CD4-positive, alpha-beta T cell (primary cell): ENCODE results near the gene RAB25. TPM values are rescaled to one million over a fixed set of nuclear protein-coding genes. Genes with fewer than 3 reads are reported as not detected.

Source experiments
- ATAC-seq: fragments of 200-7000 bp; cut with Tn5 transposase; one replicate; pipeline ENCODE4 v1.10.0; 2022; ENCODE audit warnings: mild to moderate bottlenecking; ENCODE audit not compliant: poor library complexity
- CTCF ChIA-PET: fragments of 350-600 bp; sonication (Branson Sonifier 250); formaldehyde crosslinking; loops from one replicate; lab custom pipeline; 2021; ENCODE audit warnings: antibody characterized with exemption, inconsistent platforms; lab: Charles Lee
- POLR2A ChIA-PET: fragments of 350-600 bp; sonication (Branson Sonifier 250); formaldehyde crosslinking; loops from one replicate; lab custom pipeline; 2021; ENCODE audit warnings: antibody characterized with exemption, inconsistent platforms; lab: Charles Lee
- DNase-seq, 14 experiments: peaks; one replicate each; pipeline ENCODE4 v3.0.0-alpha.2; 2013 to 2020; ENCODE audit warnings: mixed read lengths in 2 of 14
- H3K27ac ChIP-seq, 2 donors: one replicate each; pipeline versions ENCODE4 v1.5.1 to v1.7.0; 2013; ENCODE audit warnings: low read length in 2 of 2, low read depth in 1 of 2, mild to moderate bottlenecking in 1 of 2
- H3K27me3 ChIP-seq, 2 experiments: 1 replicate in 1 of 2; 2 replicates in 1 of 2; pipeline versions ENCODE4 v1.6.1 to v1.7.0; 2013; ENCODE audit warnings: low read length in 2 of 2, control low read depth in 1 of 2, mild to moderate bottlenecking in 1 of 2, moderate library complexity in 1 of 2; ENCODE audit not compliant: insufficient read depth in 2 of 2, control insufficient read depth in 1 of 2
- H3K36me3 ChIP-seq: one replicate; pipeline ENCODE4 v1.6.1; 2013; ENCODE audit warnings: low read length, control low read depth; ENCODE audit not compliant: insufficient read depth
- H3K4me1 ChIP-seq: one replicate; pipeline ENCODE4 v1.6.1; 2013; ENCODE audit warnings: low read length, control low read depth; ENCODE audit not compliant: insufficient read depth
- H3K4me3 ChIP-seq: one replicate; pipeline ENCODE4 v1.5.1; 2013; ENCODE audit warnings: mild to moderate bottlenecking, low read length, moderate library complexity
- H3K9me3 ChIP-seq, 2 experiments: 1 replicate in 1 of 2; 2 replicates in 1 of 2; pipeline versions ENCODE4 v1.6.1 to v1.7.0; 2013; ENCODE audit warnings: low read length in 2 of 2, mild to moderate bottlenecking in 2 of 2, control low read depth in 1 of 2, moderate library complexity in 1 of 2; ENCODE audit not compliant: control insufficient read depth in 1 of 2, insufficient read depth in 1 of 2
- H3K27ac Mint-ChIP-seq: one replicate; pipeline ENCODE4 v1.8.0; 2020; ENCODE audit warnings: mixed read lengths
- H3K27me3 Mint-ChIP-seq: one replicate; pipeline ENCODE4 v1.8.0; 2021; ENCODE audit warnings: mixed read lengths
- H3K36me3 Mint-ChIP-seq: one replicate; pipeline ENCODE4 v1.8.0; 2021; ENCODE audit warnings: low read depth, mixed read lengths
- H3K4me1 Mint-ChIP-seq: one replicate; pipeline ENCODE4 v1.8.0; 2021; ENCODE audit warnings: low read depth, mixed read lengths
- H3K4me3 Mint-ChIP-seq: one replicate; pipeline ENCODE4 v1.8.0; 2020; ENCODE audit warnings: mild to moderate bottlenecking, mixed read lengths
- H3K9me3 Mint-ChIP-seq: one replicate; pipeline ENCODE4 v1.8.0; 2020; ENCODE audit warnings: mixed read lengths
- CTCF ChIP-seq: fragments of 200-600 bp; IDR thresholded peaks from one replicate; pipeline ENCODE4 v1.8.0; 2022; ENCODE audit warnings: antibody characterized with exemption, mild to moderate bottlenecking
- intact Hi-C, 2 experiments: fragments of 100-400 bp; cut with DNase I in 1 of 2; cut with micrococcal nuclease in 1 of 2; formaldehyde crosslinking; loops; one replicate each; pipeline versions ENCODE4 v1.15.1 to v1.9.0; 2023 to 2025; cut with DNase I, micrococcal nuclease
- total RNA-seq, 174 experiments: library from RNA in 2 of 174; stranded (reverse) in 2 of 174; gene quantifications; one replicate each; pipeline ENCODE4 v1.2.3 and lab custom pipeline; 2021 to 2026

The RAB25 gene
- total RNA-seq, 2 experiments from 2014 or later = 0.58 to 1.3 TPM

DNA sequence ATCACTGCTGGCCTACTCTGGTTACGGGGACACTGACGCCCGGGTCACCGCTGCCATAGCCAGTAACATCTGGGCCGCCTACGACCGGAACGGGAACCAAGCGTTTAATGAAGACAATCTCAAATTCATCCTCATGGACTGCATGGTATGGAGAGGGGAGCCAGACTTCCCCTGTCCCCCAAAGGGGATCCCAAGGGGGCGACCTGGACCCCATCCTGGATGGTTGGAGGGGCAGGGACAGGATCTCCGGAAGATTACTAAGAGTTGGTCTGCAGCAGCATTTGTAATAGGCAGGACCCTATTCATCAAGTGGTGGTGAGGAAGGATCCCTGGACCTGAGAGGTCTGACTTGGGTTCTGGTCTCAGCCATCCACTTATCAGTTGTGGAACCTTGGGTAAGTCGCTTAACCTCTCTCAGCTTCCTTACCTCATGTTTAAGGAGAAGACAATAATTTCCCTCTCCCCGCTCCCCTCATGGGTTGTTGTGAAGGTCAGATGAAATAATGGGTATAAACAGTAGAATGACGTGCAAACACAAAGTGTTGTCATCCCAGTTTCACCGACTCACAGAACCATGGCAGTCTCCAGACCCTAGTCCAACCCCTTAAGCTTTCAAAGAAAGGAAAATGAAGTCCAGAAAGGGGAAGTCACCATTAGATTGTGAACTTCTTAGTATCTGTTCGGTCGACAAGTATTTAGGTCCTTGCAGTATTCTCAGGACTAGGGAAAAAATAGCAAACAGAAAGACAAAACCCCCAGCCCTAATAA, 5.5 kb upstream of the RAB25 start:
- intact Hi-C loops = loop anchor here (2.0 to 10.0 kb wide), 3 partner anchors 35 to 781 kb away; partner anchors contain the start of genes CLK2 (in 1 of the 2), HCN3 (in 1 of the 2), RIT1 (in 1 of the 2) and SSR2 (in 1 of the 2)
- Histone ChIP-seq H3K27ac (peak overlapping the region in 1 of 2 donors; percentile 82), H3K36me3 (peaks cover 8% of the 10 kb centered on the region), H3K27me3 (no peaks in the 10 kb centered on the region), H3K4me3 (peak overlapping the region; percentile 100), H3K4me1 (peaks cover 34% of the 10 kb centered on the region), H3K9me3 (peaks cover 0 to 6% of the 10 kb centered on the region in 2 experiments)
- H3K9me3 Mint-ChIP-seq = no peaks in the 10 kb centered on the region
- peak overlapping the region; percentile 94 for H3K4me3 Mint-ChIP-seq
- no peaks in the 10 kb centered on the region for H3K27me3 Mint-ChIP-seq
- peak overlapping the region; percentile 89 for H3K27ac Mint-ChIP-seq
- DNase-seq (peak in 1 of 14 experiments; percentile 13), ATAC-seq (no peak)
- peaks cover 19% of the 10 kb centered on the region for H3K36me3 Mint-ChIP-seq
- CTCF ChIA-PET = interaction anchor here (1.0 kb wide), 1 partner anchor 10 kb away, joined by 3 read pairs; no protein-coding TSS in a partner anchor
- no peak for TF ChIP-seq CTCF
- H3K4me1 Mint-ChIP-seq = peaks cover 40% of the 10 kb centered on the region
- POLR2A ChIA-PET = no interaction called here

DNA sequence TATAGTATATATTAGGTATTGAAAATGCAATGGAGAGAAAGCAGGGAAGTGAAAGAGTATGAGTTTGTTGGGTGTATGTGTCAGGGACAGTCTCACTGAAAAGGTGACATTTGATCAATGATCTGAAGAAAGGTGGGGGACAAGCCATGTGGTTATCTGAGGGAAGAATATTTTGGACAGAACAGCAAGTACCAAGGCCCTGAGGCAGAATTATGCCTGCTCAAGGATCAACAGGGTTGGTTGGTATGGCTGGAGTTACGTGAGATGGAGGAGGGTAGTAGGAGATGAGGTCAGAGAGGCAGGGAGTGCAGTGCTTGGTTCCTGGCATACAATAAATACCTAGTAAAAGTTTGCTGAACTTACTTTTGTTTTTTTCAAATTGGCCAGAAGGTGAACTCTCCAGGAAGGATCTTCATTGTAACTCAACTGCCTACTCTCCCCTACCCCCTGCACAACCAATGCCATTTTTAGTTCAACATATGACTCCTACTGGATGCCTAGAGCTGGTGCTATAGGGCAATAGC, 4.6 kb upstream of the RAB25 start:
- H3K4me1 ChIP-seq = peaks cover 34% of the 10 kb centered on the region
- peaks cover 36% of the 10 kb centered on the region for H3K4me1 Mint-ChIP-seq
- no peak overlapping the region for H3K27ac Mint-ChIP-seq
- peaks cover 8% of the 10 kb centered on the region for H3K36me3 ChIP-seq
- no peak overlapping the region for H3K4me3 ChIP-seq
- no peaks in the 10 kb centered on the region for H3K27me3 ChIP-seq
- POLR2A ChIA-PET = no interaction called here
- CTCF ChIA-PET = interaction anchor here (1.0 kb wide), 1 partner anchor 9 kb away, joined by 3 read pairs; no protein-coding TSS in a partner anchor
- DNase-seq = no peak
- ATAC-seq = no peak
- H3K4me3 Mint-ChIP-seq = peak overlapping the region; percentile 43
- H3K9me3 Mint-ChIP-seq = no peaks in the 10 kb centered on the region
- no peak for TF ChIP-seq CTCF
- no peaks in the 10 kb centered on the region for H3K27me3 Mint-ChIP-seq
- intact Hi-C loops = loop anchor here in 1 of 2 experiments (5.0 to 10.0 kb wide), 2 partner anchors 144 to 782 kb away; partner anchors contain the start of genes CLK2, HCN3 and RIT1
- H3K36me3 Mint-ChIP-seq = peaks cover 19% of the 10 kb centered on the region
- peaks cover 0 to 6% of the 10 kb centered on the region in 2 experiments for H3K9me3 ChIP-seq
- H3K27ac ChIP-seq = no peak overlapping the region

GRCh38 chr1:156062189-156062588, 1.2 kb downstream of the RAB25 start:
- ChIA-PET CTCF (no interaction called here), POLR2A (no interaction called here)
- H3K4me3 Mint-ChIP-seq = no peak overlapping the region
- Histone ChIP-seq H3K4me1 (peaks cover 6% of the 10 kb centered on the region), H3K4me3 (no peak overlapping the region), H3K36me3 (peaks cover 8% of the 10 kb centered on the region), H3K27ac (no peak overlapping the region), H3K27me3 (no peaks in the 10 kb centered on the region), H3K9me3 (no peaks in the 10 kb centered on the region)
- no peaks in the 10 kb centered on the region for H3K9me3 Mint-ChIP-seq
- peaks cover 6% of the 10 kb centered on the region for H3K4me1 Mint-ChIP-seq
- intact Hi-C loops = no loop called here
- no peak for ATAC-seq
- no peak overlapping the region for H3K27ac Mint-ChIP-seq
- no peaks in the 10 kb centered on the region for H3K36me3 Mint-ChIP-seq
- H3K27me3 Mint-ChIP-seq = no peaks in the 10 kb centered on the region
- DNase-seq = no peak
- no peak for TF ChIP-seq CTCF
